BJ (cell line): ENCODE results near the gene MEOX2. TPM values are rescaled to one million over a fixed set of nuclear protein-coding genes. Genes with fewer than 3 reads are reported as not detected.

ENCODE experiments used
- CTCF ChIA-PET: fragments of 350-600 bp; formaldehyde crosslinking; extraction: SDS; loops from one replicate; lab custom pipeline; 2021; ENCODE audit warnings: antibody characterized with exemption, inconsistent platforms; lab: Yijun Ruan, JAX
- POLR2A ChIA-PET: fragments of 300-600 bp; sonication (Branson Sonifier 250); formaldehyde crosslinking; extraction: SDS; loops from one replicate; lab custom pipeline; 2021; ENCODE audit warnings: antibody characterized with exemption; lab: Charles Lee
- DNase-seq: peaks from one replicate; pipeline ENCODE4 v3.0.0-alpha.2; 2011; ENCODE audit warnings: low read depth
- H3K27me3 ChIP-seq: 2 replicates; pipeline ENCODE4 v1.6.0; 2011; ENCODE audit warnings: low read length; ENCODE audit not compliant: control insufficient read depth, insufficient read depth
- H3K36me3 ChIP-seq: 2 replicates; pipeline ENCODE4 v1.5.1; 2011; ENCODE audit warnings: low read length; ENCODE audit not compliant: control insufficient read depth, insufficient read depth
- H3K4me3 ChIP-seq: 2 replicates; pipeline ENCODE4 v1.5.1; 2011; ENCODE audit warnings: low read depth, mild to moderate bottlenecking, control low read depth, low read length
- CTCF ChIP-seq: IDR thresholded peaks from 2 replicates; pipeline ENCODE4 v1.5.1; 2011; ENCODE audit warnings: low read depth, mild to moderate bottlenecking, control low read depth, inconsistent platforms, low read length, moderate library complexity; ENCODE audit not compliant: insufficient read depth
- polyA plus RNA-seq: library from polyadenylated mRNA; depleted of rRNA; stranded (reverse); fragments of >200 nt; gene quantifications from 2 replicates; pipeline ENCODE4 v1.2.3, GENCODE V29; 2011

MEOX2 gene
- polyA plus RNA-seq, 1 experiment: not detected

- Histone ChIP-seq H3K4me3 (no peak overlapping the region), H3K36me3 (no peaks in the 10 kb centered on the region), H3K27me3 (no peaks in the 10 kb centered on the region)
- TF ChIP-seq CTCF: no peak
- DNase-seq: no peak
- CTCF ChIA-PET: no interaction called here
- POLR2A ChIA-PET: no interaction called here
Observed at GRCh38 chr7:15621468-15621867, 65.0 kb downstream of the MEOX2 start.

GRCh38 chr7:15620491-15621185 lies 65.8 kb downstream of the MEOX2 start:
- DNase-seq: no peak
- no peak for TF ChIP-seq CTCF
- ChIA-PET CTCF (no interaction called here), POLR2A (no interaction called here)
- Histone ChIP-seq H3K27me3 (no peaks in the 10 kb centered on the region), H3K4me3 (no peak overlapping the region), H3K36me3 (no peaks in the 10 kb centered on the region)

GRCh38 chr7:15618275-15618674 lies 68.2 kb downstream of the MEOX2 start:
- no peak for TF ChIP-seq CTCF
- ChIA-PET POLR2A (no interaction called here), CTCF (no interaction called here)
- Histone ChIP-seq H3K4me3 (no peak overlapping the region), H3K36me3 (no peaks in the 10 kb centered on the region), H3K27me3 (no peaks in the 10 kb centered on the region)
- no peak for DNase-seq

- Histone ChIP-seq H3K27me3 (no peaks in the 10 kb centered on the region), H3K36me3 (no peaks in the 10 kb centered on the region), H3K4me3 (no peak overlapping the region)
- no peak for DNase-seq
- ChIA-PET POLR2A (no interaction called here), CTCF (no interaction called here)
- TF ChIP-seq CTCF: no peak
Observed at GRCh38 chr7:15612205-15612604, 74.3 kb downstream of the MEOX2 start.

- H3K36me3 ChIP-seq: no peaks in the 10 kb centered on the region
- CTCF ChIA-PET: interaction anchor here (1.1 kb wide), 1 partner anchor 39 kb away, joined by 3 read pairs; no protein-coding TSS in a partner anchor
- TF ChIP-seq CTCF: no peak
- H3K4me3 ChIP-seq: no peak overlapping the region
- DNase-seq: no peak
- no peaks in the 10 kb centered on the region for H3K27me3 ChIP-seq
- POLR2A ChIA-PET: no interaction called here
Observed at GRCh38 chr7:15610503-15610902, 76.0 kb downstream of the MEOX2 start.
